Progenitor cell of endocrine pancreas (in vitro differentiated cells): ENCODE results near the gene COX20. TPM values are rescaled to one million over a fixed set of nuclear protein-coding genes. Genes with fewer than 3 reads are reported as not detected.

Experiments used
- DNase-seq: peaks from one replicate; pipeline ENCODE4 v3.0.0; 2021; ENCODE audit warnings: low spot score; ENCODE audit not compliant: unreplicated experiment
- H3K27ac Mint-ChIP-seq: 2 replicates; pipeline ENCODE4 v1.8.0; 2021; ENCODE audit warnings: mild to moderate bottlenecking, moderate library complexity, mixed read lengths
- H3K27me3 Mint-ChIP-seq: 2 replicates; pipeline ENCODE4 v1.8.0; 2021; ENCODE audit warnings: mixed read lengths
- H3K36me3 Mint-ChIP-seq: 2 replicates; pipeline ENCODE4 v1.8.0; 2022; ENCODE audit warnings: mixed read lengths; ENCODE audit not compliant: insufficient read depth
- H3K4me1 Mint-ChIP-seq: 2 replicates; pipeline ENCODE4 v1.8.0; 2021; ENCODE audit warnings: low read depth, mixed read lengths
- H3K4me3 Mint-ChIP-seq: 2 replicates; pipeline ENCODE4 v1.8.0; 2021; ENCODE audit warnings: low read depth, mild to moderate bottlenecking, moderate library complexity, mixed read lengths
- H3K9me3 Mint-ChIP-seq: 2 replicates; pipeline ENCODE4 v1.8.0; 2021; ENCODE audit warnings: low read depth, mixed read lengths
- total RNA-seq: library from RNA; stranded (reverse); gene quantifications from 2 replicates; pipeline ENCODE4 v1.2.1, GENCODE V29; 2021
- TF ChIP-seq, protein P1 (sequence below): fragments of 200-600 bp; sonication (generic); IDR thresholded peaks from one replicate; pipeline ENCODE4 v1.5.0; 2021; ENCODE audit warnings: antibody characterized with exemption, mild to moderate bottlenecking; ENCODE audit not compliant: unreplicated experiment

COX20 gene
- total RNA-seq, 1 donor from 2014 or later = 31.8 TPM

DNA sequence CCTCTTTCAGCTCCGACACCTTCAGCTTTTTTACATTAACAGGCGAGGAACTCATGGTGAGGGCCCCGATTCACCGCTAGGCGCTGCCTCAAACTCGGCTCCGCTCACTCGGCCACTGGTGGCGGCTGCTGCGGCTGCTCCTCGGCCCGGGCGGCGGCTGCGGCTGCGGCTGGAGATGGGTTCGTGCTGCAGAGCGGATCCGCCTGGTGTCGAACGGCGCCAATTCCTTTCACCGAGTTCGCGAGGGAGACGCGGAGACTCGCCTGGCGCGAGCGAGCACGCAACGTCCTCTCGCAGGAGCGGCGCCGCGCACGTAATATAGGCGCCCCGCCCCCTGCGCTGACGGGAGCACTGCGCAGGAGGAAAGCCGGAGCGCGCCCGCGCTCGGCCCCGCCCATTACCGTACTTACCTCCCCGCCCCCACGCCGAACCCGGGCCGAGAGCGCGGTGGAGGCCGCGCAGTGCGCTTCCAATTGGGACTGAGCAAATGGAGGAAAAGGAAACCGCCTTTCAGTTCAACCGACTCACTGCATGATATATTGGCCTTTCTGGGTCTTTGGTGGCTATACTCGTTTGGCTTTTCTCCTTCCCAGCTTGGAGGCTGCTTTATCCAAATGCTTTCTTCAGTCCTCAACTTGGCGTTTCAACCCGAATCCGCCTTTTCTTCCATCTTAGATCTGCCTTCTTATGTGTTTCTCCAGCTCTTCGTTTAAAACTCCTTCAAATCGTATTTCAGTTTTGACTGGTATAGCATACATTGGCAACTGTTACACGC lies 29.0 kb downstream of the COX20 start, which contains the start of gene HNRNPU:
Gene HNRNPU (minus strand): TSS at position 291 of the 775 bp plus-strand sequence. CDS start 236 bp downstream, at position 55.
- Mint-ChIP-seq H3K4me3 (peak within 1 kb of the TSS; percentile 86), H3K27me3 (no peaks in the 10 kb centered on the region), H3K27ac (peak within 1 kb of the TSS; percentile 99), H3K9me3 (no peaks in the 10 kb centered on the region), H3K4me1 (peaks cover 36% of the 10 kb centered on the region), H3K36me3 (peaks cover 21% of the 10 kb centered on the region)
- TF ChIP-seq, protein P1, sequence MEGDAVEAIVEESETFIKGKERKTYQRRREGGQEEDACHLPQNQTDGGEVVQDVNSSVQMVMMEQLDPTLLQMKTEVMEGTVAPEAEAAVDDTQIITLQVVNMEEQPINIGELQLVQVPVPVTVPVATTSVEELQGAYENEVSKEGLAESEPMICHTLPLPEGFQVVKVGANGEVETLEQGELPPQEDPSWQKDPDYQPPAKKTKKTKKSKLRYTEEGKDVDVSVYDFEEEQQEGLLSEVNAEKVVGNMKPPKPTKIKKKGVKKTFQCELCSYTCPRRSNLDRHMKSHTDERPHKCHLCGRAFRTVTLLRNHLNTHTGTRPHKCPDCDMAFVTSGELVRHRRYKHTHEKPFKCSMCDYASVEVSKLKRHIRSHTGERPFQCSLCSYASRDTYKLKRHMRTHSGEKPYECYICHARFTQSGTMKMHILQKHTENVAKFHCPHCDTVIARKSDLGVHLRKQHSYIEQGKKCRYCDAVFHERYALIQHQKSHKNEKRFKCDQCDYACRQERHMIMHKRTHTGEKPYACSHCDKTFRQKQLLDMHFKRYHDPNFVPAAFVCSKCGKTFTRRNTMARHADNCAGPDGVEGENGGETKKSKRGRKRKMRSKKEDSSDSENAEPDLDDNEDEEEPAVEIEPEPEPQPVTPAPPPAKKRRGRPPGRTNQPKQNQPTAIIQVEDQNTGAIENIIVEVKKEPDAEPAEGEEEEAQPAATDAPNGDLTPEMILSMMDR = peak; percentile 55
- DNase-seq = peak; percentile 94

GRCh38 chr1:244865028-244865371 lies 29.5 kb downstream of the COX20 start:
- H3K4me1 Mint-ChIP-seq = peaks cover 35% of the 10 kb centered on the region
- no peaks in the 10 kb centered on the region for H3K9me3 Mint-ChIP-seq
- no peak for DNase-seq
- peak overlapping the region; percentile 86 for H3K4me3 Mint-ChIP-seq
- H3K27ac Mint-ChIP-seq = peak overlapping the region; percentile 99
- H3K36me3 Mint-ChIP-seq = peaks cover 20% of the 10 kb centered on the region
- no peaks in the 10 kb centered on the region for H3K27me3 Mint-ChIP-seq
- TF ChIP-seq, protein P1 = no peak

- H3K27ac Mint-ChIP-seq = peak overlapping the region; percentile 99
- peaks cover 28% of the 10 kb centered on the region for H3K4me1 Mint-ChIP-seq
- H3K27me3 Mint-ChIP-seq = no peaks in the 10 kb centered on the region
- H3K9me3 Mint-ChIP-seq = no peaks in the 10 kb centered on the region
- peaks cover 15% of the 10 kb centered on the region for H3K36me3 Mint-ChIP-seq
- TF ChIP-seq, protein P1 = no peak
- DNase-seq = no peak
- H3K4me3 Mint-ChIP-seq = no peak overlapping the region
These were observed 30.4 kb downstream of the COX20 start for GRCh38 chr1:244865820-244866219.

DNA sequence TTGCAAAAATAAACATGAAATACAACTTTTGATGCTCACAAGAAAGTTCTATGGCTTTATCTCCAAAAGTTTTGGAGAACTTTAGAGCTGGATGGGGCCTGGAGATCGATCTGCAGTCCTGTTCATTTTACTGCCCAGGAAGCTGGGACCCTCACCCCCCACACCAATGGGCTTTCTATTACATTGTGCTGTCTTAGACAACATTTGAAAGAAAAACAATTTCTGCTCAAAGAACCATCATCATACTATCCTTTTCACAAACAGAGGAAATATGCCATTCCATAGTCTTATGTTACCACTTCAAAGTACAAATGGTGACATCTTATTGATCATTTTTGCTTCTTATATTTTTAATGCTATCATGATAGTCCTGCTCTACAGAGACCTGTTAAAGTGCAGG lies 30.9 kb downstream of the COX20 start:
- no peak overlapping the region for H3K27ac Mint-ChIP-seq
- no peak for DNase-seq
- no peak overlapping the region for H3K4me3 Mint-ChIP-seq
- TF ChIP-seq, protein P1 = no peak
- H3K27me3 Mint-ChIP-seq = no peaks in the 10 kb centered on the region
- H3K4me1 Mint-ChIP-seq = peaks cover 23% of the 10 kb centered on the region
- H3K36me3 Mint-ChIP-seq = peaks cover 10% of the 10 kb centered on the region
- no peaks in the 10 kb centered on the region for H3K9me3 Mint-ChIP-seq

DNA sequence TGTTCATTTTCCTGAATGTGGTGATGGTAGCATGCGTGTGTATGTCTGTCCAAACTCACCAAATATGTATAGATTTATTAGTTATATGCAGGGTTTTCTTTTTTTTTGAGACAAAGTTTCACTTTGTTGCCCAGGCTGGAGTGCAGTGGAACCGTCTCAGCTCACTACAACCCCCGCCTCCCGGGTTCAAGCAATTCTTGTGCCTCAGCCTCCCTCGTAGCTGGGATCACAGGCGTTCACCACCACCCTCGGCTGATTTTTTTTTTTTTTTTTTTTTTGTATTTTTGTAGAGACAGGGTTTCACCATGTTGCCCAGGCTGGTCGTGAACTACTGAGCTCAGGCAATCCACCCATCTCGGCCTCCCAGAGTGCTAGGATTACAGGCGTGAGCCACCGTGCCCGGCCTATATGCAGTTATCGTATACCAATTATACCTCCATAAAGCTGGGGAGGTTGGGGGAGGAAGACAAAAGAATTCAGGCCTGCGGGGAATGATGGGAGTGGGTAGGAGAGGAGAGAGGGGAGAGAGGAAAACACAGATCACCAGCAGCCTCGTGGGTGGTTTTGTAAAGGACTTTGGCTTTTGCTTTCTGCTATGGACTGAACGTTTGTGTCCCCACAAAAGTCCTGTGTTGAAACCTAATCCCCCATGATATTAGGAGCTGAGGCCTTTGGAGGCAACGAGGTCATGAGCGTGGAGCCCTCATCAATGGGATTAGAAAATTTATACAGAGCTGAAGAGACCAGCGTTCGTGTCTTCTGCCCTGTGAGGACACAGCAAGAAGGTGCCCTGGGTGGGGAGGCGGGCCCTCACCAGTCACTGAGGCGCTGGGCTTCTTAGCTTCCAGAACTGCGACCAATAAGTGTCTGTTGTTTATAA lies 33.3 kb downstream of the COX20 start:
- Mint-ChIP-seq H3K36me3 (no peaks in the 10 kb centered on the region), H3K27ac (peak overlapping the region; percentile 13), H3K4me3 (no peak overlapping the region), H3K4me1 (peaks cover 14% of the 10 kb centered on the region), H3K27me3 (no peaks in the 10 kb centered on the region), H3K9me3 (no peaks in the 10 kb centered on the region)
- TF ChIP-seq, protein P1 = no peak
- no peak for DNase-seq
